HEK293 (cell line): Measurements from ENCODE around the gene GABBR2.

ENCODE experiments used
- CTCF ChIP-seq: fragments of 450-650 bp; formaldehyde crosslinking; IDR thresholded peaks from 2 replicates; pipeline ENCODE4 v1.5.1; 2016; ENCODE audit warnings: missing biosample characterization, missing genetic modification characterization
- HOXA7 ChIP-seq: sonication (generic); formaldehyde crosslinking; IDR thresholded peaks from 2 replicates; pipeline ENCODE4 v1.8.1; 2022; ENCODE audit warnings: missing genetic modification reagents, borderline replicate concordance
- KLF16 ChIP-seq: fragments of 450-650 bp; formaldehyde crosslinking; IDR thresholded peaks from 2 replicates; pipeline ENCODE4 v1.5.1; 2017; ENCODE audit warnings: missing biosample characterization, missing genetic modification characterization
- SALL2 ChIP-seq: fragments of 450-650 bp; formaldehyde crosslinking; IDR thresholded peaks from 2 replicates; pipeline ENCODE4 v1.5.0; 2017; ENCODE audit warnings: missing biosample characterization, mild to moderate bottlenecking, missing genetic modification characterization, borderline replicate concordance
- TCF7L2 ChIP-seq: IDR thresholded peaks from 2 replicates; pipeline ENCODE4 v1.6.1; 2011; ENCODE audit warnings: low read depth, mild to moderate bottlenecking, inconsistent platforms, low read length, moderate library complexity, borderline replicate concordance
- ZNF148 ChIP-seq: fragments of 450-650 bp; formaldehyde crosslinking; IDR thresholded peaks from 2 replicates; pipeline ENCODE4 v1.5.0; 2017; ENCODE audit warnings: missing biosample characterization, missing genetic modification characterization, borderline replicate concordance
- ZNF248 ChIP-seq: fragments of 450-650 bp; formaldehyde crosslinking; IDR thresholded peaks from 2 replicates; pipeline ENCODE4 v1.5.1; 2017; ENCODE audit warnings: missing biosample characterization, missing genetic modification characterization

DNA sequence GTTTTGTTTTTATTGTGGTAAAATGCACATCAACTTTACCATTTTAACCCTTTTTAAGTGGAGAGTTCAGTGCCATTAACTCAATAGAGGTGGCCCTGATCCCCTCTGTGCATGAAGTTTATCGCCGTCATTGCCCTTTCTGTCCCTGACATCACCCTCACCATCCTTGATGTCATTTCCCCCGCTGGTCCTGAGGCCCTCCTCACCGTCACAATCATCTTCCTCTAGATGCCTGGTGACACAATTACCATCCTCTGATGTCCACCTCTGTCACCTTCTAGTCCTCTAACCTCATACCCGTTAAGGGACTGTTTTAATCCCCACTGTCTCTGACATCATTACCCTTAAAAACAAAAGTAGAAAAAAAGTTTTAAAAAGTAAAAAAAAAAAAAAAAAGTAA lies 340.8 kb downstream of the GABBR2 start:
- TF ChIP-seq SALL2 (tag by site-specific recombination) = no peak
- no peak for TF ChIP-seq CTCF
- TF ChIP-seq ZNF248 (tag by site-specific recombination) = no peak
- no peak for TF ChIP-seq HOXA7 (CRISPR knock-in tag)
- no peak for TF ChIP-seq TCF7L2
- TF ChIP-seq KLF16 (tag by site-specific recombination) = no peak
- TF ChIP-seq ZNF148 (tag by site-specific recombination) = no peak
